Measurements from ENCODE around the gene PTPRK. TPM values are rescaled to one million over a fixed set of nuclear protein-coding genes. Genes with fewer than 3 reads are reported as not detected.

The PTPRK gene
- total and polyA plus RNA-seq, 2 experiments from 2014 or later, result 26.9 to 56.4 TPM

- Mint-ChIP-seq H3K27me3 (ENCODE audit: insufficient read depth, low read depth, poor library complexity) (peaks cover 7% of the 10 kb centered on the region), H3K4me1 (peaks cover 4% of the 10 kb centered on the region; the same call in 2 of the 3 replicates), H3K9me3 (peaks cover 28% of the 10 kb centered on the region), H3K36me3 (ENCODE audit: low read depth) (peaks cover 45% of the 10 kb centered on the region), H3K4me3 (no peak overlapping the region), H3K27ac (no peak overlapping the region)
- no peak for ATAC-seq
- Histone ChIP-seq H3F3A (replicated peaks; ENCODE audit: low read depth) (no peaks in the 10 kb centered on the region), H3K27me3 (ENCODE audit: insufficient read depth) (no peaks in the 10 kb centered on the region), H3K9me2 (ENCODE audit: insufficient read depth) (no peaks in the 10 kb centered on the region; the same call in 1 of the 2 replicates), H3K27ac (ENCODE audit: low read depth) (no peak overlapping the region), H3K4me3 (no peak overlapping the region), H4K20me1 (replicated peaks; ENCODE audit: insufficient read depth) (no peaks in the 10 kb centered on the region), H3K4me1 (ENCODE audit: insufficient read depth) (peaks cover 6% of the 10 kb centered on the region), H3K36me3 (ENCODE audit: insufficient read depth) (peaks cover 16% of the 10 kb centered on the region), H2AFZ (no peak overlapping the region), H3K4me2 (no peak overlapping the region), H3K79me2 (replicated peaks; ENCODE audit: insufficient read depth) (peaks cover 11% of the 10 kb centered on the region; the same call in 1 of the 2 replicates)
- no peak for DNase-seq (ENCODE audit: low spot score)
- TF ChIP-seq, protein P1, sequence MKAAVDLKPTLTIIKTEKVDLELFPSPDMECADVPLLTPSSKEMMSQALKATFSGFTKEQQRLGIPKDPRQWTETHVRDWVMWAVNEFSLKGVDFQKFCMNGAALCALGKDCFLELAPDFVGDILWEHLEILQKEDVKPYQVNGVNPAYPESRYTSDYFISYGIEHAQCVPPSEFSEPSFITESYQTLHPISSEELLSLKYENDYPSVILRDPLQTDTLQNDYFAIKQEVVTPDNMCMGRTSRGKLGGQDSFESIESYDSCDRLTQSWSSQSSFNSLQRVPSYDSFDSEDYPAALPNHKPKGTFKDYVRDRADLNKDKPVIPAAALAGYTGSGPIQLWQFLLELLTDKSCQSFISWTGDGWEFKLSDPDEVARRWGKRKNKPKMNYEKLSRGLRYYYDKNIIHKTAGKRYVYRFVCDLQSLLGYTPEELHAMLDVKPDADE (IDR thresholded peaks at IDR 0.05), result no peak
- TF ChIP-seq, protein P2, sequence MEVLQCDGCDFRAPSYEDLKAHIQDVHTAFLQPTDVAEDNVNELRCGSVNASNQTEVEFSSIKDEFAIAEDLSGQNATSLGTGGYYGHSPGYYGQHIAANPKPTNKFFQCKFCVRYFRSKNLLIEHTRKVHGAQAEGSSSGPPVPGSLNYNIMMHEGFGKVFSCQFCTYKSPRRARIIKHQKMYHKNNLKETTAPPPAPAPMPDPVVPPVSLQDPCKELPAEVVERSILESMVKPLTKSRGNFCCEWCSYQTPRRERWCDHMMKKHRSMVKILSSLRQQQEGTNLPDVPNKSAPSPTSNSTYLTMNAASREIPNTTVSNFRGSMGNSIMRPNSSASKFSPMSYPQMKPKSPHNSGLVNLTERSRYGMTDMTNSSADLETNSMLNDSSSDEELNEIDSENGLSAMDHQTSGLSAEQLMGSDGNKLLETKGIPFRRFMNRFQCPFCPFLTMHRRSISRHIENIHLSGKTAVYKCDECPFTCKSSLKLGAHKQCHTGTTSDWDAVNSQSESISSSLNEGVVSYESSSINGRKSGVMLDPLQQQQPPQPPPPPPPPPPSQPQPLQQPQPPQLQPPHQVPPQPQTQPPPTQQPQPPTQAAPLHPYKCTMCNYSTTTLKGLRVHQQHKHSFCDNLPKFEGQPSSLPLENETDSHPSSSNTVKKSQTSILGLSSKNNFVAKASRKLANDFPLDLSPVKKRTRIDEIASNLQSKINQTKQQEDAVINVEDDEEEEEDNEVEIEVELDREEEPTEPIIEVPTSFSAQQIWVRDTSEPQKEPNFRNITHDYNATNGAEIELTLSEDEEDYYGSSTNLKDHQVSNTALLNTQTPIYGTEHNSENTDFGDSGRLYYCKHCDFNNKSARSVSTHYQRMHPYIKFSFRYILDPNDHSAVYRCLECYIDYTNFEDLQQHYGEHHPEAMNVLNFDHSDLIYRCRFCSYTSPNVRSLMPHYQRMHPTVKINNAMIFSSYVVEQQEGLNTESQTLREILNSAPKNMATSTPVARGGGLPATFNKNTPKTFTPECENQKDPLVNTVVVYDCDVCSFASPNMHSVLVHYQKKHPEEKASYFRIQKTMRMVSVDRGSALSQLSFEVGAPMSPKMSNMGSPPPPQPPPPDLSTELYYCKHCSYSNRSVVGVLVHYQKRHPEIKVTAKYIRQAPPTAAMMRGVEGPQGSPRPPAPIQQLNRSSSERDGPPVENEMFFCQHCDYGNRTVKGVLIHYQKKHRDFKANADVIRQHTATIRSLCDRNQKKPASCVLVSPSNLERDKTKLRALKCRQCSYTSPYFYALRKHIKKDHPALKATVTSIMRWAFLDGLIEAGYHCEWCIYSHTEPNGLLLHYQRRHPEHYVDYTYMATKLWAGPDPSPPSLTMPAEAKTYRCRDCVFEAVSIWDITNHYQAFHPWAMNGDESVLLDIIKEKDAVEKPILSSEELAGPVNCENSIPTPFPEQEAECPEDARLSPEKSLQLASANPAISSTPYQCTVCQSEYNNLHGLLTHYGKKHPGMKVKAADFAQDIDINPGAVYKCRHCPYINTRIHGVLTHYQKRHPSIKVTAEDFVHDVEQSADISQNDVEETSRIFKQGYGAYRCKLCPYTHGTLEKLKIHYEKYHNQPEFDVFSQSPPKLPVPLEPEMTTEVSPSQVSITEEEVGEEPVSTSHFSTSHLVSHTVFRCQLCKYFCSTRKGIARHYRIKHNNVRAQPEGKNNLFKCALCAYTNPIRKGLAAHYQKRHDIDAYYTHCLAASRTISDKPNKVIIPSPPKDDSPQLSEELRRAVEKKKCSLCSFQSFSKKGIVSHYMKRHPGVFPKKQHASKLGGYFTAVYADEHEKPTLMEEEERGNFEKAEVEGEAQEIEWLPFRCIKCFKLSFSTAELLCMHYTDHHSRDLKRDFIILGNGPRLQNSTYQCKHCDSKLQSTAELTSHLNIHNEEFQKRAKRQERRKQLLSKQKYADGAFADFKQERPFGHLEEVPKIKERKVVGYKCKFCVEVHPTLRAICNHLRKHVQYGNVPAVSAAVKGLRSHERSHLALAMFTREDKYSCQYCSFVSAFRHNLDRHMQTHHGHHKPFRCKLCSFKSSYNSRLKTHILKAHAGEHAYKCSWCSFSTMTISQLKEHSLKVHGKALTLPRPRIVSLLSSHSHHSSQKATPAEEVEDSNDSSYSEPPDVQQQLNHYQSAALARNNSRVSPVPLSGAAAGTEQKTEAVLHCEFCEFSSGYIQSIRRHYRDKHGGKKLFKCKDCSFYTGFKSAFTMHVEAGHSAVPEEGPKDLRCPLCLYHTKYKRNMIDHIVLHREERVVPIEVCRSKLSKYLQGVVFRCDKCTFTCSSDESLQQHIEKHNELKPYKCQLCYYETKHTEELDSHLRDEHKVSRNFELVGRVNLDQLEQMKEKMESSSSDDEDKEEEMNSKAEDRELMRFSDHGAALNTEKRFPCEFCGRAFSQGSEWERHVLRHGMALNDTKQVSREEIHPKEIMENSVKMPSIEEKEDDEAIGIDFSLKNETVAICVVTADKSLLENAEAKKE (CRISPR knock-in tag; IDR thresholded peaks at IDR 0.05), result no peak
- no peak for TF ChIP-seq ZNF114 (CRISPR knock-in tag; IDR thresholded peaks at IDR 0.05)
- TF ChIP-seq CREB1 (CRISPR knock-in tag; IDR thresholded peaks at IDR 0.05; ENCODE audit: low read depth), result no peak
- no peak for TF ChIP-seq STAT1 (IDR thresholded peaks at IDR 0.05; ENCODE audit: unreplicated experiment)
- TF ChIP-seq EZH2 (IDR thresholded peaks at IDR 0.05; ENCODE audit: low read depth, unreplicated experiment), result no peak
- TF ChIP-seq, protein P3, sequence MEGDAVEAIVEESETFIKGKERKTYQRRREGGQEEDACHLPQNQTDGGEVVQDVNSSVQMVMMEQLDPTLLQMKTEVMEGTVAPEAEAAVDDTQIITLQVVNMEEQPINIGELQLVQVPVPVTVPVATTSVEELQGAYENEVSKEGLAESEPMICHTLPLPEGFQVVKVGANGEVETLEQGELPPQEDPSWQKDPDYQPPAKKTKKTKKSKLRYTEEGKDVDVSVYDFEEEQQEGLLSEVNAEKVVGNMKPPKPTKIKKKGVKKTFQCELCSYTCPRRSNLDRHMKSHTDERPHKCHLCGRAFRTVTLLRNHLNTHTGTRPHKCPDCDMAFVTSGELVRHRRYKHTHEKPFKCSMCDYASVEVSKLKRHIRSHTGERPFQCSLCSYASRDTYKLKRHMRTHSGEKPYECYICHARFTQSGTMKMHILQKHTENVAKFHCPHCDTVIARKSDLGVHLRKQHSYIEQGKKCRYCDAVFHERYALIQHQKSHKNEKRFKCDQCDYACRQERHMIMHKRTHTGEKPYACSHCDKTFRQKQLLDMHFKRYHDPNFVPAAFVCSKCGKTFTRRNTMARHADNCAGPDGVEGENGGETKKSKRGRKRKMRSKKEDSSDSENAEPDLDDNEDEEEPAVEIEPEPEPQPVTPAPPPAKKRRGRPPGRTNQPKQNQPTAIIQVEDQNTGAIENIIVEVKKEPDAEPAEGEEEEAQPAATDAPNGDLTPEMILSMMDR (conservative IDR thresholded peaks at IDR 0.05; ENCODE audit: low read depth in 2 of 2), result no peak
- TF ChIP-seq, protein P4, sequence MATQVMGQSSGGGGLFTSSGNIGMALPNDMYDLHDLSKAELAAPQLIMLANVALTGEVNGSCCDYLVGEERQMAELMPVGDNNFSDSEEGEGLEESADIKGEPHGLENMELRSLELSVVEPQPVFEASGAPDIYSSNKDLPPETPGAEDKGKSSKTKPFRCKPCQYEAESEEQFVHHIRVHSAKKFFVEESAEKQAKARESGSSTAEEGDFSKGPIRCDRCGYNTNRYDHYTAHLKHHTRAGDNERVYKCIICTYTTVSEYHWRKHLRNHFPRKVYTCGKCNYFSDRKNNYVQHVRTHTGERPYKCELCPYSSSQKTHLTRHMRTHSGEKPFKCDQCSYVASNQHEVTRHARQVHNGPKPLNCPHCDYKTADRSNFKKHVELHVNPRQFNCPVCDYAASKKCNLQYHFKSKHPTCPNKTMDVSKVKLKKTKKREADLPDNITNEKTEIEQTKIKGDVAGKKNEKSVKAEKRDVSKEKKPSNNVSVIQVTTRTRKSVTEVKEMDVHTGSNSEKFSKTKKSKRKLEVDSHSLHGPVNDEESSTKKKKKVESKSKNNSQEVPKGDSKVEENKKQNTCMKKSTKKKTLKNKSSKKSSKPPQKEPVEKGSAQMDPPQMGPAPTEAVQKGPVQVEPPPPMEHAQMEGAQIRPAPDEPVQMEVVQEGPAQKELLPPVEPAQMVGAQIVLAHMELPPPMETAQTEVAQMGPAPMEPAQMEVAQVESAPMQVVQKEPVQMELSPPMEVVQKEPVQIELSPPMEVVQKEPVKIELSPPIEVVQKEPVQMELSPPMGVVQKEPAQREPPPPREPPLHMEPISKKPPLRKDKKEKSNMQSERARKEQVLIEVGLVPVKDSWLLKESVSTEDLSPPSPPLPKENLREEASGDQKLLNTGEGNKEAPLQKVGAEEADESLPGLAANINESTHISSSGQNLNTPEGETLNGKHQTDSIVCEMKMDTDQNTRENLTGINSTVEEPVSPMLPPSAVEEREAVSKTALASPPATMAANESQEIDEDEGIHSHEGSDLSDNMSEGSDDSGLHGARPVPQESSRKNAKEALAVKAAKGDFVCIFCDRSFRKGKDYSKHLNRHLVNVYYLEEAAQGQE (IDR thresholded peaks at IDR 0.05; ENCODE audit: unreplicated experiment), result no peak
- TF ChIP-seq ZNF331 (CRISPR knock-in tag; IDR thresholded peaks at IDR 0.05; ENCODE audit: low read depth), result no peak
- TF ChIP-seq NANOG (IDR thresholded peaks at IDR 0.05; ENCODE audit: borderline replicate concordance), result no peak
- no peak for TF ChIP-seq EZH2phosphoT487 (IDR thresholded peaks at IDR 0.05; ENCODE audit: unreplicated experiment)
- no peak for TF ChIP-seq POLR2AphosphoS5 (IDR thresholded peaks at IDR 0.05; ENCODE audit: low read depth)
- TF ChIP-seq JUNB (IDR thresholded peaks at IDR 0.05; ENCODE audit: unreplicated experiment), result no peak
These were observed 143.4 kb downstream of the PTPRK start for GRCh38 chr6:128376952-128377503.
